ENCODE results near the gene CDT1. TPM values are rescaled to one million over a fixed set of nuclear protein-coding genes. Genes with fewer than 3 reads are reported as not detected.

CDT1 gene
- polyA plus RNA-seq, 1 experiment, result 2.4 TPM

GRCh38 chr16:88811769-88812512 is 8.4 kb downstream of the CDT1 start, which contains the start of gene APRT:
Gene APRT, minus strand, starts transcription at chr16:88811928. Its CDS starts 29 bp downstream, at chr16:88811899.
- H3K36me3 ChIP-seq (ENCODE audit: control insufficient read depth, insufficient read depth, low read length), result peaks cover 8% of the 10 kb centered on the region
- ChIA-PET POLR2A (interaction anchor here (0.5 kb wide), 1 partner anchor 34 kb away, joined by 12 read pairs; no protein-coding TSS in a partner anchor), CTCF (interaction anchor here (1.0 to 2.4 kb wide), 6 partner anchors 9 to 75 kb away, joined by 3 to 11 read pairs (median 4); partner anchors contain the start of genes GALNS and TRAPPC2L)
- H3K4me3 ChIP-seq (ENCODE audit: low read depth, low read length), result peak within 1 kb of the TSS; percentile 86
- no peaks in the 10 kb centered on the region for H3K27me3 ChIP-seq (ENCODE audit: control insufficient read depth, insufficient read depth, low read length)
- DNase-seq (ENCODE audit: low read depth), result peak; percentile 79
- no peak for TF ChIP-seq CTCF (IDR thresholded peaks at IDR 0.05; ENCODE audit: insufficient read depth, low read depth, low read length)

GRCh38 chr16:88812513-88813268 is 9.1 kb downstream of the CDT1 start:
- H3K27me3 ChIP-seq (ENCODE audit: control insufficient read depth, insufficient read depth, low read length), result no peaks in the 10 kb centered on the region
- peak overlapping the region; percentile 86 for H3K4me3 ChIP-seq (ENCODE audit: low read depth, low read length)
- ChIA-PET POLR2A (no interaction called here), CTCF (interaction anchor here (0.6 to 1.5 kb wide), 4 partner anchors 9 to 45 kb away, joined by 3 to 7 read pairs (median 3); partner anchors contain the start of genes GALNS and TRAPPC2L)
- TF ChIP-seq CTCF (IDR thresholded peaks at IDR 0.05; ENCODE audit: insufficient read depth, low read depth, low read length), result 0 out of 2 replicates have a peak, but pooled peaks have one; percentile 8
- peaks cover 7% of the 10 kb centered on the region for H3K36me3 ChIP-seq (ENCODE audit: control insufficient read depth, insufficient read depth, low read length)
- no peak for DNase-seq (ENCODE audit: low read depth)

GRCh38 chr16:88813269-88814143 is 9.9 kb downstream of the CDT1 start:
- no peak for TF ChIP-seq CTCF (IDR thresholded peaks at IDR 0.05; ENCODE audit: insufficient read depth, low read depth, low read length)
- H3K36me3 ChIP-seq (ENCODE audit: control insufficient read depth, insufficient read depth, low read length), result peaks cover 5% of the 10 kb centered on the region
- ChIA-PET POLR2A (no interaction called here), CTCF (interaction anchor here (1.0 to 2.2 kb wide), 4 partner anchors 8 to 76 kb away, joined by 3 to 7 read pairs (median 4); partner anchors contain the start of genes GALNS and TRAPPC2L)
- no peaks in the 10 kb centered on the region for H3K27me3 ChIP-seq (ENCODE audit: control insufficient read depth, insufficient read depth, low read length)
- no peak for DNase-seq (ENCODE audit: low read depth)
- no peak overlapping the region for H3K4me3 ChIP-seq (ENCODE audit: low read depth, low read length)

GRCh38 chr16:88814144-88814502 is 10.5 kb downstream of the CDT1 start:
- POLR2A ChIA-PET, result no interaction called here
- Histone ChIP-seq H3K27me3 (ENCODE audit: control insufficient read depth, insufficient read depth, low read length) (no peaks in the 10 kb centered on the region), H3K36me3 (ENCODE audit: control insufficient read depth, insufficient read depth, low read length) (peaks cover 5% of the 10 kb centered on the region), H3K4me3 (ENCODE audit: low read depth, low read length) (no peak overlapping the region)
- DNase-seq (ENCODE audit: low read depth), result no peak
- CTCF ChIA-PET, result interaction anchor here (2.2 kb wide), 1 partner anchor 76 kb away, joined by 6 read pairs; no protein-coding TSS in a partner anchor
- no peak for TF ChIP-seq CTCF (IDR thresholded peaks at IDR 0.05; ENCODE audit: insufficient read depth, low read depth, low read length)
